ENCODE results near the gene UBE2O. TPM values are rescaled to one million over a fixed set of nuclear protein-coding genes. Genes with fewer than 3 reads are reported as not detected.

The UBE2O gene
- polyA plus RNA-seq, 4 donors = 21.9 to 28.7 (median 25.6) TPM

DNA sequence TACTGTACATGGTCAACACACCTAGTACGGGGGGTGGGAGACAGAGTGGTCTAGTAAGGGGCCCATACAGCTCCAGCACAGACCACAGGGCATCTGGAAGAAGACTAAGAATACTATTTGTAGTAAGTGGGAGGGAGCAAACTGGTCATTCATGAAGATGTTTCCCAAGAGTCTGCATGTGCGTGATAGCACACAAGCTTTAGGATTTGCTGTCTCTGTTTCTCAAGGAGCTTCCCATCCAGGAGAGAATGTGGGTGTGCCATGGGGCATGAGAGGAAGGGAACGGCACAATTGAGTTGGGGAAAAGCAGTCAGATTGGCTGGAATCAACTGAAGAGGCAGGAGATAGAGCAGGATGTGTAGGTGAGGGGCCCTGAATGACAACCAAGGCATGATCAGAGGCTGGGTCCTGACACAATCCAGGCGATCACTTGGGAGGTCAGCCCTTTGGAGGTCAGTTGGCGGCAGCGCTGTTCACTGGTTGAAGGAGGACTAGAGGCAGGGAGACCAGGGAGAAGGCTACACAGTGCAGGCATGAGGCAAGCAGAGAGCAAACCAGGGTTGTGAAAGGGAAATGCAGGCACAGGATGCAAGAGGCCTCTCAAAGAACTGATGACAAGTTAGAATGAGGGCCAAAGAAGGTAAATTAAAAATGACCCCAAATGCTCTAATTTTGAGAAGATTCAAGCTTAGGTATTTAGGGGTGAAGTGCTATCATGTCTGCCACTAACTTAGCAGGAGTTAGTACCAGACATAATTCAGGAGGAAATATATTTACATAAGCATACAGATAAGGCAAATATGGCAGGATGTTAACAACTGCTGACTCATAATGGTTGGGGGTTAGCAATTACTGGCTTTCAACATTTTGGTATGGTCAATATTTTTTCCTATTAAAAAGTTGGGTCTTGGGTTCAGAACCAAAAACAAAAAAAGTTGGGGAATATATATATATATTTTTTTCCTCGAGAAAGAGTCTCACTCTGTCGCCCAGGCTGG lies 10.3 kb downstream of the UBE2O start:
- no peak for DNase-seq (ENCODE audit: low read depth in 4 of 4, low spot score in 3 of 4)

DNA sequence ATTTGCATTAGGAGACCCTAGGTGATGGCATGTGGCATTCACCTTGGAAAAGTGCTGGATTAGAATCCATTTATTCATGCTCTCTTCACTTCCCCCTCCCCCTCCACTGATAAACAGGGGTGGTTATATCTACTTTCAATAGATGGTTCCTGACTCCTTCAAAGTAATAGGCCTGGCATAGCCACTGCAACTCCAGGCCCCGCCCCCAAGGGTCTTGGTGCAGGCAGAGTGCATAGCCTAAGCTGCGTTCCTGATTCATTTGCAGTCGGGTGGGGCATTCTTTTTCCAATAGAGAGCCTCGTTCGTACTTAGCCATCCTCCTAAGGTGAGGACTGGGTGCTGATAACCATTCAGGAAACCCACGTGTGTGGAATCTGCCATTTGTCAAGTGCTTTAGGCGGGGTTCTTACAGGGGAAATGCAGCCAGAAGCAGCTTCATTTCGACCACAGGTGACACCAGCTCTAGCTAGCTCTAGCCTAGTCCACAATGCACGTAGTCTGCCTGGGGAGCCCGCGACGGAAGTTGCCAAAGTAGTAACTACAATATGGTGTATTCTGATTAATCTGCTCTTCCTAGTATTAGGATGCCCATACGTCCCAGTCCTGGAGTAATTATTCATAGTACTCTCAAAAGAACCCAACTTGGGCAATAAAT lies 11.1 kb downstream of the UBE2O start:
- no peak for DNase-seq (ENCODE audit: low read depth in 4 of 4, low spot score in 3 of 4)

DNA sequence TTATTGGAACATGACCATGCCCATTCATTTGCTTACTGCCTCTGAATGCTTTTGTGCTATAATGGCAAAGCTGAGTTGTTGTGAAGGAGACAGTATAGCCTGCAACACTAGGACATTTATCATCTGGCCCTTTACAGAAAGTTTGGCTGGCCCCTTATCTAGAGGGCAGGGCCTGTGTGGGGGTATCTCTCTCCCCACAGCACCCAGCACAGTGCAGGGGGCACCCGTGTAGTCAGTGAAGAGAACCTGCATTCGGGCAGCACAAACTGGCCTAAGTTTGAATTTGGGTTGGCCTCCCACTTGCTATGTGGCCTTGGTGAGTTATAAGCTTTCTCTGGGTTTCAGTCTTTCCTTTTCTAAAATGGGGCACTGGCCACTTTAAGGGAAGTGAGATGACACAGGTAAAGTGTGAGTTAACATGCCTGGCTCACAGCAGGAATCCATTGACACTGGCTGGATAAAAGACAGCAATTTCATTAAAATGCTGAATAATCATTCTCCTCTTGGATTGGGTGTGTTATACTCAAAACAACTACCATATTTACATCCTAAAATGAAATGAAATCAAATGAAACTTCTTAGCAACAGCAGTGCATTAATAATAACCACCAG lies 12.1 kb downstream of the UBE2O start:
- no peak for DNase-seq (ENCODE audit: low read depth in 4 of 4, low spot score in 3 of 4)

DNA sequence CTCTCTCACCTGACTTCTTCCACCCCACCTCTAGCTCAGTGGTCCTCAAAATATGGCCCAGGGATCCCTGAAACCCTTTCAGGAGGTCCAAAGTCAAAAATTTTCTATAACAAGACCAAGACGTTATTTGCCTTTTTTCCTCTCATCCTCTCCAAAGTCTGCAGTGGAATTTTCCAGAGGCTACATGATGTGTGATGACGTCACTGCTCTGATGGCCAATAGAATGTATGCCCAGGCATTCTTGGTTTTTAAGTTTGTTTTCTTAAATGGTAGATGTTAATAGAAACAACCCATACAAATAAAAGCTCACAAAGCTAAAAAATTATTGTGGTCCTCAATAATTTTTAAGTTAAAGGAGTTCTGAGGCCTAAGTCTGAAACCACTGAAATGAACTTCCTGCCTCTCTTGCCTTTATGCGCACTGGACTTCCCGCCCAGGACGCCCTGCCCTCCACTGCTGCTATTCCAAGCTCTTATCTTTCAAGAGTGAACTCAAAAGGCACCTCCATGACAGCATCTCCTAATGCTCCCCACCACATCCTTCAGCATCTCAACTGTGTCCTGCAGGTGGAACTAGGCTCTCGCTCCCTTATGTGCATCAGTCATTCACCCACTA lies 13.5 kb downstream of the UBE2O start:
- no peak for DNase-seq (ENCODE audit: low read depth in 4 of 4, low spot score in 3 of 4)

DNA sequence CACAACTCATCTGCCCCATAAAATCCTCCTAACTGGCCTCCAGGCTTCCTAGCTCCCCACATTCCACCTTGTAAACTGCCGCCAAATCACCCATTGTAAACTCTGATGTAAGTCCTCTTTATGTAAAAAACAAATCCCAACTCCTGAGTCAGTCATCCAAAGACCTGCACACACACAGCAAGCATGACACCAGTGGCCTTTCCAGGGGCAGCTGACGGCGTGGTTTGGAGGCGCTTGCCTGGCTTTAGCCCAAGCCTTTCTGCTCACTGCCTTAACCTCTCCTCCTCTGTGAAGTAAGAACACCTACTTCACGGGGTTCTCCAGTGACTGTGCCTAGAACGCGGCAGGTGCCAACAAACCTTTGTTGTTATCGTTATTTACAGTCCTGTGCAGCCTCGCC lies 14.0 kb downstream of the UBE2O start:
- no peak for DNase-seq (ENCODE audit: low read depth in 4 of 4, low spot score in 3 of 4)

DNA sequence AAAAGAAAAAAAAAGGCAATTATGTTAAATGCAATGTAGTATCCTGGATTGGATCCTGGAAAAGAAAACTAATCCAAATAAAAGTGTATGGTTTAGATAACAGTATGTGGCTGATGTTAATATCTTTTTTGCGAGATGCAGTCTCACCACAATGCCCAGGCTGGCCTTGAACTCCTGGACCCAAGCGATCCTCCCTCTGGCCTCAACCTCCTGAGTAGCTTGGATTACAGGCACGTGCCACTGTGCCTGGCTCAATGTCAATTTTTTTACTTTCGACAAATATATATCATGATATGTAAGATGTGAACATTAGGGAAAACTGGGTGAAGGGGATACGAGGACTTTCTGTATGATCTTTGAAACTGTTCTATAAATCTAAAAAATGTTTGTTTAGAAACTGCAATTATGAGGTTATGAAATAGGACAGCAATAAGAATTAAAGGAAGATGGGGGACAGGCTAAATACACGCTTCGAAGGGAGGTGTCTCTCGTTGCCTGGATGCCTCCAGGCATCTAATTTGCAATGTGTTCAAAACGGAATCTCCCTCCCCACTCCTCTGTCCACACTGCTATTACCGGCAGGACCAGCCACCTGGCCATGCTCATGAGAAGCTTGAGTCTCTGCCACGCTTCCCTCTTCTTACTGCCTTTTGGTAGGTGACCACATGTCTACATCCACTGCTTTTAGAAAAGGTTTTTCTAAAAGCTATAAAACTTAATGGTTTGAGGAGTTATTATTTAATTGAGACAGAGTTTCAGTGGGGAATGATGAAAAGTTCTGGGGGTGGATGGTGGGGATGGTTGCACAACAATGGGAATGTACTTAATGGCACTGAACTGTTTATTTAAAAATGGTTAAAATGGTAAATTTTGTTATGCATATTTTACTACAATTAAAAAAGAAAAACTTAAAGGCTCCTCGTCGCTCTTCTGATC lies 15.2 kb downstream of the UBE2O start:
- no peak for DNase-seq (ENCODE audit: low read depth in 4 of 4, low spot score in 3 of 4)

DNA sequence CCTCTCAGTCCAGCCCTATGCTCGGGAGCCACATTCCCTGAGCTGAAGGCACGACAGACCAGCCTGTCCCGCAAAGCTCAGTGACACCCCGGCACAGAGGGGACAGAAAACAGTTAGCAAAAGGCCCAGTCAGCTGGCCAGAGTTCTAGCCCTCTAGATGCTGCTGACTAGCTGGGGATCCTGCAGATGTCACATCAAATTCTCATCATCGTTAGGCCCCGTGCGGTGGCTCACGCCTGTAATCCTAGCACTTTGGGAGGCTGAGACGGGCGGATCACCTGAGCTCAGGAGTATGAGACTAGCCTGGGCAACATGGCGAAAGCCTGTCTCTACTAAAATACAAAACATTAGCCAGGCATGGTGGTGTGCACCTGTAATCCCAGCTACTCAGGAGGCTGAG lies 17.2 kb downstream of the UBE2O start:
- no peak for DNase-seq (ENCODE audit: low read depth in 4 of 4, low spot score in 3 of 4)

DNA sequence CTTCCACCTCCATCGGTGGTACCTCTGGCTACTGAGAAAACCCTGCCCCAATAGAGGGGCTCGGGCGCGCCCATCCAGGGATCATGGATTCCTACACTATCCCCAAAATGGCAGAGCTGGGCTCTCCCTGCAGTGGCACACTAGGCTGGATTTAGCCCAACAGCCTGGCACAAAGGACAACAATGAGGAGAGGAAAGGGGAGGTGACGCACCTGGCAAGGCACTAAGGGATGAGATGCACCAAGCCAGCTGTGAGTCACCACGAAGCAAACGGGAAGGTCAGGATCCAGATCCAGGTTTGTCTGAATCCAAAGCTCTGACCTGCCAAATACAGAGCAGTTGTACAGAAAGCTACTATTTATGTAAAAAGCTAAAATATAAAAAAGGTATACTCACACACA lies 18.1 kb downstream of the UBE2O start:
- DNase-seq (ENCODE audit: low read depth in 4 of 4, low spot score in 3 of 4) = no peak

DNA sequence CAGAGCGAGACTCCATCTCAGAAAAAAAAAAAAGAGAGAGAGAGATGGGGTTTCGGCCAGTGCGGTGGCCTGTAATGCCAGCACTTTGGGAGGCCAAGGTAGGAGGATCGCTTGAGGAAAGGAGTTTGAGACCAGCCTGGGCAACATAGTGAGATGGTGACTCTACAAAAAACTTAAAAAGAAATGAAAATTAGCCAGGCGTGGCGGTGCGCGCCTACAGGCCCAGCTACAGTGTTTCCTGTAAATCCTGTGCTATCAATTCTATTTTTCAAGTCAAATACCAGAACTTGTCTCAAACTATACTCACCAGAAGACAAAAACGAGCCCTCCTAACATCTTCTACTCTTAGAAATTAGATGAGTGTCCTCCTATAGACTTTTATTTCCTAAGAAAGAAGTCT lies 19.3 kb downstream of the UBE2O start:
- no peak for DNase-seq (ENCODE audit: low read depth in 4 of 4, low spot score in 3 of 4)

DNA sequence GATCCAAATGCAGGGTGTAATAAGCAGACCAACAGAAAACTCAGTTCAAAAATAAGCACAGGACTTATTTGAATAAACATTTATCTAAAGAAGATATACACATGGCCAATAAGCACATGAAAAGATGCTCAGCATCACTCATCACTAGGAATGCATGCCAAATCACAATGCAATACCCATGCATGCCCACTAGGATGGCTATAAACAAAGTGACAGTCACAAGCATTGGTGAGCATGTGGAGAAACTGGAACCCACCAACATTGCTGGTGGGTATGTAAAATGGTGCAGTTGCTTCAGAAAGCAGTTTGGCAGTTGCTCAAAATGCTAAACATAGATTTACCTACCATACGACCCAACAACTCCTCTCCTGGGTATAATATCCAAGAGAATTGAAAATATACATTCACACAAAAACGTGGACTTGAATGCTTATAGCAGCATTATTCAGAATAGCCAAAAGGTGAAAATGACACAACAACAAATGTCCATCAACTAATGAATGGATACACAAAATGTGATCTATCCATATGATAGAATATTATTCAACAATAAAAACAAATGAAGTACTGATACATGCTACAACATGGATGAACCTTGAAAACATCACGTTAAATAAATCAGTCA lies 20.1 kb downstream of the UBE2O start:
- DNase-seq (ENCODE audit: low read depth in 4 of 4, low spot score in 3 of 4) = no peak

DNA sequence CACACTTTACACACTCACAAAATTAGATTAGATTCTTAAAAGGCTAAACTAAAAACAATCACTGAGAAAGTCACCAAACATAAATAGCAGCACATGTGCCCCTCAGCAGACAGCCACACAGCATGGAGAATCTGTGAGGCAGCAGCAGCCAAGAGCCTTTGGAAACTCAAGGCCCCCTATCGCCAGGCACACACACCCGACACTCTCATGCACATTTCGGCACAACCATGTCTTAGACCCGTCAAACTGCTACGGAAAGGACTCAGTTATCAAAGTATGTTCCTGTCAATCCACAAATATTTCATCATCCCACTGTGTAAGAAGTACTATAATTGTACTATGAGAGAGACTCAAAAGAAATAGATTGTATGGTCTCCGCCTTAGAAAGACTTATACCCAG lies 20.9 kb downstream of the UBE2O start:
- DNase-seq (ENCODE audit: low read depth in 4 of 4, low spot score in 3 of 4) = no peak

DNA sequence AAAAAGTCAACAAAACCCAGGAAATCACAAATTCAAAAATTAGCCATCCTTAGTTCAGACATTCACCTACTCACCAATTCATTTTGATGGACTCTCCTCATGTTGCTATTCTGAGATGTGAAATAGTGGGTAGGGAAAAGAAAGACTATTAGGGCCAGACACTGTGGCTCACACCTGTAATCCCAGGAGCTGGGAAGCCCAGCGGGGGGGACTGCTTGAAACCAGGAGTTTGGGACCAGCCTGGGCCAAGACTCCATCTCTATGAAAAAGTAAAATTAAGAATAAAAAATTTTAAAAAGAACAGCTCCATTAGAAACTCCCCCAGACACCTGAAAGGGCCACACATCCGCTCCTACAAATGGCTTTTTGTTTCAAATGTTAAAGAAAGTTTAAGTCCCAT lies 21.4 kb downstream of the UBE2O start:
- DNase-seq (ENCODE audit: low read depth in 4 of 4, low spot score in 3 of 4) = no peak

DNA sequence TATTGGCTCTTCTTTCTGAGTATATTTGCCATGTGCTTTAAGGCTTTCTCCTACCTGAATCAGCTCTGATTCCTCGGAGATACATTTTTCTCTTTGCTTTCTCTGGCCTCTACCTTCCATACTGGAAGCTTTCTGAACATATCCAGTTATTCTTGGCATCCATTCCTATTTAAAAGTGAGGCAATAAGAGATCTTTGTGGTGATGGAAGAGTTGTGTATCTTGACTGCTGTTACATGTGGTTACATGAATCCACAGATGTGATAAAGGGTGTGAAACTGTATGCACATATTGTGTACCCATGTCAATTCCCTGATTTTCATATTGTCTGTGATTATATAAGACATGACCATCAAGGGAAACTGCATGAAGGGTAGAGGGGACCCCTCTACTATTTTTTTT lies 24.4 kb downstream of the UBE2O start:
- DNase-seq (ENCODE audit: low read depth in 4 of 4, low spot score in 3 of 4) = no peak

DNA sequence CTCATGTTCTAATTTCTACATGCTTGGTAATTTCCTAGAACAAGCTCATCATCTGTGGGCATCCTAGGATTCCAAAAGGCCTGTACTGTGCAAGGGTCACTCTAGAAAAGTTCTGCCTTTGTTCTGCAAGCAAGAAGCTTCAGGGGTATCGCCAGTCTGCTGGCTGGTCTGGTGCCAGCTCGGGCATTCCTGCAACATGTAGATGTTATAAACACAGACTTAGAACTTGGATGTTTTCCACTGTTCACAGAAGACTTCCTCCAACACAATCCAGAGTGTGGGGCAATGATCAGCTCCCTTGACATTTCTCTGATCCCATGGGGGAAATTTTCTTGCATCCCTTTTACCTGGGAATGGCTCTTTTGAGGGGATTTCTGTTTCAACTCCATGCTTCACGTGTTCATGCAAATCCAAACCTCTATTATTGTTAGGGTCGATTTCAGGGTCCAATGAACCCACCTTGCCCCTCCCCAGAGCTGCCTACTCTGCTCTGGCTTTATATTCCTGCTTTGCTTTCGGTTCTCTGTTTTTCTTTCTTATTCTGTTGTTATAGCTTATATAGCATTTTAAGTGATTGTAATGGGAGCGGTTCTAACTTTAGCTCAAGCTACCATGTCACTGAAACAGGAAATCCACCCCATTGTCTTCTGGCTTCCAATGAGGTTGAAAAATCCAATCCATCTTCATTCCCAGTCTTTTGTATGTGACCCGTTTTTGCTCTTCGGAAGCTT lies 25.3 kb downstream of the UBE2O start:
- DNase-seq (ENCODE audit: low read depth in 4 of 4, low spot score in 3 of 4) = no peak

DNA sequence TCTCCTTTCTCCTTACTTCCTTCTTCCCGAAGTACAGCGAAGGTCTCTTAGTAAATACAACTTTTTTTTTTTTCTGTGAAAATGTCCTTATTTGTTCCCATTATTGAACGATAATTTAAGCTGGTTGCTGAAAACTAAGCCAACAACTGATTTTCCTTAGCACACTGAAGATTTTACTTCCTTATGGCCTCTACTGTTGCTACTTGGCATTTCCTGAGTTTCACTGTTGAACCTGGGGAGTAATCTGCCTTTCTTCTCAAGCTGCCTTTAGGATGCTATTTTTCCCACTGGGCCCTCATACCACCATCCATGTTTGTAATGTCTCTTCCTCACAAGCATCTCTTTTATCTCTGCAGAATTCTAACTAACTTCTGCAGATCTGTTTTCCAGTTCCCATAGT lies 26.1 kb downstream of the UBE2O start:
- no peak for DNase-seq (ENCODE audit: low read depth in 4 of 4, low spot score in 3 of 4)

DNA sequence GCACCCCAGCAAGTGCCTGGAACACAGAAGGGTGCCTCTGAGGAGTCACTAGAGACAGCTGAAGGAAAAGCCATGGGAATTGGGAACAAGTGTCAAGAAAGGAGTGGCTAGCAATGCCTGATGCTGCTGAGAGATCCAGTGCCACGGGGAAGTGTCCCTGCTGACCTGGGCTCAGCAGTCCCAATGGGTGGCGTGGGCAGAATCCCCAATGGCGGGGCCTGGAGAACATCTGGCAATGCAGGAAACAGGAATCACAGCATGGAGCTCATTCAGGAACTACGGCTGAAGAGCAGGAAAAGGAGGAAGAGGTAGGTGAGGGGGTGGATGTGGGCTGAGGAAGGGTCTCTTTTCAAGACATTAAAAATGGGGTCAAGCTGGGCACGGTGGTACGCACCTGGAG lies 30.1 kb downstream of the UBE2O start:
- no peak for DNase-seq (ENCODE audit: low read depth in 4 of 4, low spot score in 3 of 4)

DNA sequence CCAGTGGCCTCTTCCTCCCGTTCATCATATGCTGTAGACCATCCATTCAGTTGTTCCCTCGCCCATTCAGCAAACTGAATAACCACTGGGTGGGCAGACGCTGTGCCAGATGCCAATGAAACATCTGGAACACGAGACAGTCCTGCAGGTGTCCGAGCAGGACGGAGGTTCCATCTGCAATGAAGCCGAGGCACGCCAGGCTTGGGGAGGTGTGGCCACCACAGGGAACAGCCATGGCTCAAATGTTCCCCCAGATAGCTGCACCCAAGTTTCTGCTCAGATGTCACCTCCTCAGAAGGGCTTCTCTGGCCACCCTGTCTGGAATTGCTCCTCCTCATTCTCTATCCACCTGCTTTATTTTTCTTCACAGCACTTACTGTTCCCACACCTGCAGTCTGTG lies 30.5 kb downstream of the UBE2O start:
- no peak for DNase-seq (ENCODE audit: low read depth in 4 of 4, low spot score in 3 of 4)

DNA sequence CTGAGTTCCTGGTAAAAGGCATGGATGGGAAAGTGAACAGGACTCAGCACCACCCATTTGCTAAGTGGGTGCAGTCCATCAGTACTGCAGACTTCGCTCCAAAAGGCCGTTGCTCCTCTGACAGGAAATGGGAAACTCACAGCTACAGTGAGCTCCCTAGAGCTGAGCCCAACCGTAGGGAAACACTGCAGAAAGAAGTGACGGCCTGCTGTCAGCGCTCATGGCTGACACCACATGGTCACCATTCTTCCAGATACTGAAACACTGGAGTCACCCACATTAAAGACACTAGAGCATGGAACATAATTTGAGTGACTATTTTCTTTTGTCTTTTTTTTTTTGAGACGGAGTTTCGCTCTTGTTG lies 31.9 kb downstream of the UBE2O start:
- DNase-seq (ENCODE audit: low read depth in 4 of 4, low spot score in 3 of 4) = no peak

Measured in left renal pelvis (tissue), 4 donors.